KG1 (cell line): ENCODE data around the gene CDKN2C.
"Not testable (repeated sequence)": the region's sequence is repeated elsewhere in the genome, so short reads cannot be mapped to it uniquely, and the experiment has no call there.

Source experiments
- DNase-seq: peaks from one replicate; lab custom pipeline; 2025; lab: John Stamatoyannopoulos, UW

Gene CDKN2C

DNA sequence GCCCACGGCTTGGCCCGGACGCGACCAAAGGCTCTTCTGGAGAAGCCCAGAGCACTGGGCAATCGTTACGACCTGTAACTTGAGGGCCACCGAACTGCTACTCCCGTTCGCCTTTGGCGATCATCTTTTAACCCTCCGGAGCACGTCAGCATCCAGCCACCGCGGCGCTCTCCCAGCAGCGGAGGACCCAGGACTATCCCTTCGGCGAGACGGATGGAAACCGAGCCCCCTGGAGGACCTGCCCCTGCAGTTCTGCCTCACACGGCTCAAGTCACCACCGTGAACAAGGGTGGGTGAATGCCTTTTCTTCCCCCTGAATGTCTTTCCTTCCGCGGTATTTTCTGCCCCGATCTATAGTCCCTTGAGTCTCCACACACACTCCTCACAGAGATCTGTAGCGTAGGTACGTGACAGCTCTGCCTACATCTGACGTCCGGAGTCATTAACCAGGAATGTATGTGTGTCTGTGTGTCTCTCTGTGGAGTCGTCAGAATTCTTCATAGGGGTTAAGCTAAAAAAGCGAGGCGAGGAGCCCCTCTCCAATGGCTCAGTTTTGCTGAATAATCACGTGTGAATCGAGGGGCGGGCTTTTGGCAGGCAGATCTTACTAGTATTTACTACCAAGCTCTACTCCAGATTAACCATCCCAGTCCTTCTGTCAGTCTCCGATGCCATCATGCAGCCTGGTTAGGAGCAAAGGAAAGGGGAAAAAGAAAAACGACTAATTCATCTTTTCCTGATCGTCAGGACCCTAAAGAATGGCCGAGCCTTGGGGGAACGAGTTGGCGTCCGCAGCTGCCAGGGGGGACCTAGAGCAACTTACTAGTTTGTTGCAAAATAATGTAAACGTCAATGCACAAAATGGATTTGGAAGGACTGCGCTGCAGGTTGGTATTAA is at the start of gene CDKN2C:
TSS of gene CDKN2C (plus strand) at position 635 of the 898 bp plus-strand sequence. CDS start at position 759, 124 bp downstream.
- peak; percentile 72 for DNase-seq

DNA sequence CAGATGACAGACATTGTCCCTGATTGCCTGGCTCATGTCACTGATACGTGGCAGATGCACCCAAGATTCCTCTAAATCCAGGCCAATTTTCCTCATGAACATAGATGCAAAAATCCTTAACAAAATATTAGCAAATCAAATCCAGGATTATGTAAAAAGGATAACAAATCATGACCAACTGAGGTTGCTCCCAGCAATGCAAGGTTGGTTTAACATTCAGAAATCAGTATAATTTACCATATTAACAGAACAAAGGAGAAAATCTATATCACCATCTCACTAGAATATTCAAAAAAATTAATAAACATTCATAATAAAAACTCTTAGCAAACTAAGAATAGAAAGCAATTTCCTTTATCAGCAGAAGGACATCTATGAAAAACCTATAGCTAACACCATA is 49.6 kb upstream of the CDKN2C start:
- no peak for DNase-seq

- no peak for DNase-seq
Observed at GRCh38 chr1:50921029-50921428, 49.0 kb upstream of the CDKN2C start.

DNA sequence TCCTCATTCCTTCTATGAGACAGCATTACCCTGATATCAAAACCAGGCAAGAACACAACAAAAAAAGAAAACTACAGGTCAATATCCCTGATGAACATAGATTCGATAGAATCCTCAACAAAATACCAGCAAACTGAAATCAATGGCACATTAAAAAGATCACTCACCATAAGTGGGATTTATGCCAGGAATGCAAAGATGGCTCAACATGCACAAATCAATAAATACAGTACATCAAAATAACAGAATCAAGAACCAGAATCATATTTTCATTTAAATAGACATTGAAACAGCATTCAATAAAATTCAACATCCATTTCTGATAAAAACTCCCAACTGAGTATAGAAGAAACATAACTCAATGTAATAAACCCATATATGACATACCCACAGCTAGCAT is 46.5 kb upstream of the CDKN2C start:
- DNase-seq = no peak

DNA sequence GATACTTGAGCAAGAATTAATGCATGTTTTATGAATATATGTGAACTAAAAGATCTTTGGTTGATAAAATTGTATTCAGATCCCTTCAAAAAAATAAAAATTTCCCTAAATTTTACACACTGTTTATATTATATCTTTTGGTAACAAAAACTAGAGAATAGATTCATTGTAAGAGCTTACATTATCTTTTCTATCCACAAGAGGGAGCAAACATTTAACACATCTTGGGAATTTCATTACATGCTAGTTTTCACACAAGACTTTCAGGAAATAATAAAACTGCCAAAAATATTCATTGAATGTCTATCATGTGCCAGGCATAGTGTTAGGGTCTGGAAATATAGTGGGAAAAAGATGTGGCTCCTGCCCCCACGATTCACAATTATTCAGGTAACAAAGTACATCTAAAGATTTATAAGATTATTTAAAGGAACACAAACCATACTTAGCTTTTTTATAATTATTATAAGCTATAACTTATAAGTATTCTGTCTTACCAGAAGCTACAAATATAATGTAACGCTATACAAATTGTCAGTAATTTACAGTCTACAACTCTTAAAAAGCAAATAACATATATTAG is 40.6 kb upstream of the CDKN2C start:
- no peak for DNase-seq

GRCh38 chr1:50930193-50930592 is 39.9 kb upstream of the CDKN2C start:
- no peak for DNase-seq

DNA sequence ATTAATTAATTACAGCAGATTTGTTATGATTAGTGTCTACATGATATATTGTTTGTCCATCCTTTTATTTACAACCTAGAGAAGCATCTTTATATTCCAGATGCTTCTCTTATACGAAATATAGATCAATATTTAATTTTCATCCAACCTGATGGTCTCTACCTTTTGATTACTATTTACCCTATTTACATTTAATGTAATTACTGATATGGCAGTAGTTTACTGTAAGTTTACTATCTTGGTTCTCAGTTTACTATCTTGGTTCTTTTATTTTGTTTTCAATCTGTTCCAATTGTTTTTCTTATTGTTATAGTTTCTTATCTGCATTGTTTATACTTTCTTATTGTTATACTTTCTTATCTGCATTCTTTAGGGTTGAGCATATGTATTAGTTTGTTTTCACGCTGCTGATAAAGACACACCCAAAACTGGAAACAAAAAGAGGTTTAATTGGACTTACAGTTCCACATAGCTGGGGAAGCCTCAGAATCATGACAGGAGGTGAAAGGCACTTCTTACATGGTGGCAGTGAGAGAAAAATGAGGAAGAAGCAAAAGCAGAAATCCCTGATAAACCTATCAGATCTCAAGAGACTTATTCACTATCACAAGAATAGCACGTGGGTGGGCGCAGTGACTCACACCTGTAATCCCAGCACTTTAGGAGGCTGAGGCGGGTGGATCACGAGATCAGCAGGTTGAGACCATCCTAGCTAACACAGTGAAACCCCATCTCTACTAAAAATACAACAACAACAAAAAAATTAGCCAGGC is 38.9 kb upstream of the CDKN2C start:
- DNase-seq = no peak

DNA sequence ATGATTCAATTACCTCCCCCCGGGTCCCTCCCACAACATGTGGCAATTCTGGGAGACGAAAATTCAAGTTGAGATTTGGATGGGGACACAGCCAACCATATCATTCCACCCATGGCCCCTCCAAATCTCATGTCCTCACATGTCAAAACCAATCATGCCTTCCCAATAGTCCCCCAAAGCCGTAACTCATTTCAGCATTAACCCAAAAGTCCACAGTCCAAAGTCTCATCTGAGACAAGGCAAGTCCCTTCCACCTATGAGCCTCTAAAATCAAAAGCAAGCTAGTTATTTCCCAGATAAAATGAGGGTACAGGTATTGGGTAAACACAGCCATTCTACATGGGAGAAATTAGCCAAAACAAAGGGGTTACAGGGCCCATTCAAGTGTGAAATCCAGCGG is 38.0 kb upstream of the CDKN2C start:
- not testable (repeated sequence) for DNase-seq

- not testable (repeated sequence) for DNase-seq
Observed at GRCh38 chr1:50933770-50934169, 36.3 kb upstream of the CDKN2C start.

DNA sequence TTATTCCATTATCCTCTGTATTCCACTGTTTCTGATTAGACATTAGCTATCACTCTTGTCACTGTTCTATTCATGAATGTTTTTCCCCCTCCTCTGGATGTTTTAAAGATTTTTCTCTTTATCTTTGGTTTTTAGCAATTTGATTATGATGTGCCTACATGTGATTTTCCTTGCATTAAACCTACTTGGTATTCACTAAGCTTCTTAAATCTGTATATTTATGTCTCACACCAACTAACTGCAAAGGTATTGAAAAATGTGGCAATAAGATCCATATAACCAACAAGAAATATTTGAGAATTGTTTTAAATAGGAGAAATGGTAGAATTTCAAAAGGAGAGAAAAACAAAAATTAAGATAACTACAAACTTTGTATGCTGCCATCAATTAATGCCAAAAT is 35.2 kb upstream of the CDKN2C start:
- DNase-seq = no peak

- DNase-seq = not testable (repeated sequence)
Observed at GRCh38 chr1:50935276-50935675, 34.8 kb upstream of the CDKN2C start.

DNA sequence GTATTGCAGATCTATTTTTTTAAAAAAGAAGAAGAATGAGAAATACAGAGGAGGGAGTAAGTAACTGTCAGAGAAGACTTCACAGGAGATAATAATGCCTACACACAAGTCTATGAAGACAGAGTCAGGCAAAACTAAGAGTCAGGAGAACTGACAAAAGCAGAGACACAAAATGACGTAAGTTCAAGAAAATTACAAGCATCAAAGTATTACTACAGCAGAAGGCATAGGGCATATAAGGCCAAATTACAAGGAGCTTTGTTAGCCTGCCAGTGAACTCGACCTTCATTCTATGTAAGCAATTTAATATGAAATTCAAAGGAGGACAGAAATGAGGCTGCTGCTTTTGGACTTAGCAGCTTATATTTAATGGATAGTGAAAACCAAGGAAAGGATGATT is 33.7 kb upstream of the CDKN2C start:
- DNase-seq = no peak

DNA sequence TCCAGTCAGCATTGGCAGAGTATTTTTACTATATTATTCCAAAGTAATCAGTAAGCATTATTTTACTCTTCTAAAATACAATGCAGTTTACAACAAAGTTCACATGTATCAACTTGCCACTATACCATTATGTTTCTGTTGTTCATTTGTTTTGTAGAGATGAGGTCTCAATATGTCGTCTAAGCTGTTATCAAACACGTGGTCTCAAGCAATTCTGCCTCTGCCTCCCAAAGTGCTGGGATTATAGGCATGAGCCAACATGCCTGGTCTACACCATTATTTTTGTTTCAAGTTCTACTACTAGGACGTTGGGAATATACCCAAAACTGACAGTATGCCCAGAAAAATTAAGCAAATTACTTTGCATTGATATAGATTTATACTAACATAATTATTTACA is 29.8 kb upstream of the CDKN2C start:
- DNase-seq = no peak

DNA sequence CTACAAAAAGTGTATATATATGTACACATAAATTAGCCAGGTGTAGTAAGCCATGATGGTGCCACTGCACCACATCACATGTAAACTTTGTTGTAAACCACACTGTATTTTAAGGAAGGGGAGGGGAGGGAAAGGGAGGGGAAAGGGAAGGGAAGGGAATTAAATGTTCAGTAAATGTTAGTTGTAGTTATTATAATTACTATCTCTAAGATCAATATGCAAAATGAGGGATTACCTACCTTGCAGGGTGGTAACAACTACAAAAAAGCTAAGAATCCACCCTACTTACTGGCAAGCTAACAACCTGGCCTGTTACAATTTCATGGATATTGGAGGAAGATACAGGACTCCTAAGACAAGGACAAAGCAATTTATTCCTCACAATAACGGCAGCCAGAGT is 27.7 kb upstream of the CDKN2C start:
- no peak for DNase-seq

DNA sequence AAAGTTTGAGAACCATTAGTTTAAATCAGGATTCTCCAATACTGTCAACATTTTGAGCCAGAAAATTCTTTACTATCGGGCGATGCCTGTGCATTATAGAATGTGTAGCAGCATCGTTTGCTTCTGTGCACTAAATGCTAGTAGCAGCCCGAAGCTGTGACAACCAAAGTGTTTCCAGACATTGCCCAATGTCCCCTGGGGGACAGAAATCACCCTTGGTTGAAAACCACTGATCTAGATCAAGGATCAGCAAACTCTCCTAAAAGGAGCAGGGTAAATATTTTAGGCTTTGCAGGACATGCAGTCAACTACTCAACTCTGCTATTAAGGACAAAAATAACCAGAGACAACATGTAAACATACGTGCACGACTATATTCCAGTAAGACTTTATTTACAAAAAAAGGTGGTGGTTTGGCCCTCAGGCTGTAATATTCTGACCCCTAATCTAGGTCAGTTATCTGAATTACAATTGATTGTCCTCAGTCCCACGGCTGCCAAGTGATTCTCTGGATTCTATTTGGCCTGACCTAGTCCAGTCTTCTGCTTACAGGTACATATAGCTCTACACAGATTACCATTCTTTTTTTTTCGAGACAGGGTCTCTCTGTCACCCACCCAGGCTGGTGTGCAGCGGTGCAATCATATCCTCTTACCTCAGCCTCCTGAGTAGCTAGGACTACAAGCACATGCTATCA is 20.6 kb upstream of the CDKN2C start:
- DNase-seq = no peak

DNA sequence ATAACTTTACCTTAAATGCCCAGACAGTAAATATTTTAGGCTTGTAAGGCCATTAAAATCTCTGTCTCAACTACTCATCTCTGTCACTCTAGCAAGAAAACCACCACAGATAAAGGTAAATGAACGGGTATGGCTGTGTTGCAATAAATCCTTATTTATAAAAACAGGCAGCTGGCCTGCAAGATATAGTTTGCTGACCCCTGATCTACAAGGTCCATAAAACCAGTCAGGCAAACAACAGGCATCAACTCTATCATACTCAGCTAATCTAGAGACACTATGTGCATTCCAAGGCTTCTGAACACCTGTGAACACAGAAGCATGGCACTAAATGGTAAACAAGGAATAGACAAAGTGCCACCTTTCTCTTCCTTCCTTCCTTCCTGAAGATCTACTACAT is 19.6 kb upstream of the CDKN2C start:
- DNase-seq = no peak

DNA sequence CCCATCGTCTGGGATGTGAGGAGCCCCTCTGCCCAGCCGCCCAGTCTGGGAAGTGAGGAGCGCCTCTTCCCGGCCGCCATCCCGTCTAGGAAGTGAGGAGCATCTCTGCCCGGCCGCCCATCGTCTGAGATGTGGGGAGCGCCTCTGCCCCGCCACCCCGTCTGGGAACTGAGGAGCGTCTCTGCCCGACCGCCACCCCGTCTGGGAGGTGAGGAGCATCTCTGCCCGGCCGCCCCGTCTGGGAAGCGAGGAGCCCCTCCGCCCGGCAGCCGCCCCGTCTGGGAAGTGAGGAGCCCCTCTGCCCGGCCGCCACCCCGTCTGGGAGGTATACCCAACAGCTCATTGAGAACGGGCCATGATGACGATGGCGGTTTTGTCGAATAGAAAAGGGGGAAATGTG is 17.5 kb upstream of the CDKN2C start:
- DNase-seq = not testable (repeated sequence)

DNA sequence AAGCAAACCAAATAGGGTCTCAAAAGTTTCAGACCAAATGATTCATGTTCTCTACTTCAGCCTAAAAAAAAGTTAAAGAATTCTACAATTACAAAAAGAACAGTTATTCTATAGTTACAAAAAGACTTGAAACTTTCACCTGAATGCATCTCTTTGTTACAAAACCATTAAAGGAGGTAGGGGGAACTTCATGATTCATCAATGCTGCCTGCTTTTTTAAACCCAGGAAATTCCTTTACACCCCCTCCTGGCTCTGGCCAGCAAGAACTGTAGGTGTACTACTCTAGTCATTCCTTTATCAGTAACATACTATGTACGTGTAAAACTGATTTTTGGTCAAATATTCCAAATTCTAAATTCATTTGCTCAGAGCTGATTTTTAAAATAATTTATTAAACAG is 14.9 kb upstream of the CDKN2C start:
- no peak for DNase-seq

DNA sequence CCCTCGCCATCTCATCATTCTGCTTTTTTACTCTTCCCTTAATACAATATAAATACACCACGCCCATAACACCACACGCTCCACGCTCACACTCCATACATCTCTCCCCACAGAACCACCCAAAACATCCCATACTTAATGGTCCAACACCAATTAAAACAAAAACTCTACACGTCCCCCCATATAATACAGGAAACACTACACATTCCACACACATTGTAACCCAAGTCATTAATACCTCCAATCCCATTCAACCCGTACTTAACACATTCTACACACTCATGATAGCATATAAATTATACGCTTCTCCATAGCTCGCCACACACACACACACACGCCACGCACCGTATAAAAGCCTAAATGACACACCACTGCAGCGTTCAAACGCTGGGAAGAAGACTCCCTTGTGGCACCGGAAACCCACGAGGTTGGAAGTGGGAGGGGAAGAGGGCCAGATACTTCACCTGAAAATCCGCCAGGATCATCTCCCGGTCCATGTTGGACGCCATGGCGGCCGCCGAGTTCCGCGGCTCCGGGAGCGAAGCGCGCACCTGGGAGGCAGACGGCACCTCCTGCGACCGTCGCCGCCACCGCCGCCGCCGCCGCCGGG is 10.6 kb upstream of the CDKN2C start:
- DNase-seq = no peak

DNA sequence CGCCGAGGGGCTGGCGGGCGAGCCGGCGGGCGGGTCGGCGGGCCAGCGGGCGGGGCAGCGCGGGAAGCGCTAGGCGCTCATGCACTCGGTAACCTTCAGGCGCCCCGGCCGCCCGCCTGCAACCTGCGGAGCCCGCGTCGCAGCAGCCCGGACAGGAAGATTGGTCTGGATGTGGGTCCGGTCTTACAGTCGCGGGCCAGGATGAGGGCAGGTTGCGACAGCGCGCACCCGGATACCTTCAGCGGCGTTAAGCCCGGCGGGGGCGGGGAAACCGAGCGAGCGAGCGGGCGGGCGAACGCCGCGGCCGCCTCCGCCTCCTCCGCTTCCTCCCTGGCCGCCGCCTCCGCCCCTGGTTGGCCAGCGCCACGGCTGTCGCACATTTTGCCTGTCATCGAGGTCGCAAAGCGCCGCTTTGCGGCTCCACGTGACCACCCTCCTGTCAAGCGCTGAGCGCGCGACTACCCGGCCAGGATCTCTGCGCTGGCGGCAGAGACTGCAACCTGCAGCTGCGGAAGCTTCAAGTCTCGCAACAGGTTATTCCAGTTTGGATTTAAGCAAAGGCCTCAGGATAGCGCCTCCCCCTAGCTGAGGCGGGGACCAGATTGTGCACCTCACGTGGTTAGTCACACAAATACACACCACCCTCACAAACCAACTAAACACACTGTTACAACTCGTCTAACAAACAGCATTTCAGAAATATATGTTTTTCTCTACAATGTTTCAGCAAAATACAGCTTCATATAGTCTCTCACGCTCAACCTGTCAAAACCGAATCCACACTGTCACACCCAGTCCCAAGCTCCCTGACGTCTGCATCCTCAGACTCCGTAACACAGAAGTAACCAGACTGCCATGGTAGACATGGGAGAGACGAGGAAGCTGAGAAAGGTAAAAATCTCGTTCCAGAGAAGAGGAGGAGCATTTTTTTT is 9.9 kb upstream of the CDKN2C start, which contains the start of gene FAF1:
TSS of gene FAF1 (minus strand) at position 355 of the 932 bp plus-strand sequence. CDS start 456 bp downstream, outside the sequence.
- peak; percentile 92 for DNase-seq
